Right lobe of liver (tissue), 6 donors: ENCODE data around the gene VPS13A. TPM values are rescaled to one million over a fixed set of nuclear protein-coding genes. Genes with fewer than 3 reads are reported as not detected.
"Not testable (repeated sequence)": the region's sequence is repeated elsewhere in the genome, so short reads cannot be mapped to it uniquely, and the experiment has no call there.

Experiments used
- ATAC-seq, 4 donors: fragments of 200-7000 bp; cut with Tn5 transposase; one replicate each; pipeline ENCODE4 v1.9.1; 2020; ENCODE audit warnings: mild to moderate bottlenecking in 4 of 4, moderate library complexity in 4 of 4
- DNase-seq, 3 donors: peaks; one replicate each; pipeline ENCODE4 v3.0.0-alpha.2; 2020
- H3K27ac ChIP-seq, 3 donors: fragments of 200-600 bp; one replicate each; pipeline ENCODE4 v1.8.0; 2022
- H3K27me3 ChIP-seq, 2 donors: fragments of 200-600 bp; one replicate each; pipeline ENCODE4 v1.8.0; 2022
- H3K36me3 ChIP-seq, 4 donors: fragments of 200-600 bp; sonication (generic) in 1 of 4; one replicate each; pipeline versions ENCODE4 v1.5.1 to v1.8.0; 2017 to 2022; ENCODE audit warnings: control low read depth in 1 of 4
- H3K4me1 ChIP-seq, 4 donors: fragments of 200-600 bp; sonication (generic) in 1 of 4; one replicate each; pipeline versions ENCODE4 v1.5.1 to v1.8.0; 2017 to 2022; ENCODE audit warnings: control low read depth in 1 of 4
- H3K4me3 ChIP-seq, 3 donors: fragments of 200-600 bp; one replicate each; pipeline ENCODE4 v1.8.0; 2022
- H3K9me3 ChIP-seq, 4 donors: fragments of 200-600 bp; sonication (generic) in 1 of 4; one replicate each; pipeline versions ENCODE4 v1.5.1 to v1.8.0; 2017 to 2022; ENCODE audit warnings: control low read depth in 1 of 4
- POLR2A ChIP-seq: fragments of 450-650 bp; IDR thresholded peaks from one replicate; pipeline ENCODE4 v1.6.1; 2017; ENCODE audit warnings: antibody characterized with exemption, mild to moderate bottlenecking
- WGBS: methylation state at CpG from one replicate; pipeline ENCODE4 v1.1.6; 2018; ENCODE audit warnings: low coverage, low lambda C conversion rate; ENCODE audit not compliant: insufficient coverage; ENCODE audit errors: missing lambda C conversion rate; 5-methylcytosine and 5-hydroxymethylcytosine counted together
- intact Hi-C, 2 donors: fragments of 100-400 bp; cut with DNase I; formaldehyde crosslinking; loops; one replicate each; pipeline versions ENCODE4 v1.11.2 to v1.14.1; 2022
- total RNA-seq, 6 experiments: library from RNA; depleted of rRNA in 2 of 6; stranded (reverse); fragments of >200 nt in 2 of 6; fragmentation: NEBNext Ultra II Directional in 3 of 6; extraction: Animal tissue kit (Norgen Biotek cat#: 25700) in 3 of 6; gene quantifications; one replicate each; pipeline versions ENCODE4 v1.1.0 to v1.2.4, GENCODE V29; 2016 to 2023
- TF ChIP-seq, protein P1 (sequence below), 4 donors: fragments of 200-600 bp in 3 of 4; fragments of 450-650 bp in 1 of 4; IDR thresholded peaks; one replicate each; pipeline versions ENCODE4 v1.5.1 to v1.8.0; 2016 to 2022; ENCODE audit warnings: antibody characterized with exemption in 4 of 4, mild to moderate bottlenecking in 2 of 4
- donor health status: DM: no; HTN: yes; CAD: no.
- donor health status: DM: no; HTN: no; CAD: no.
- donor health status: DM: no; HTN: no; CAD: no.
- donor health status: DM: no; HTN: yes; CAD: no.
- donor health status: DM: no; HTN: yes; CAD: no.

VPS13A gene
- total RNA-seq, 6 experiments from 2014 or later: 13.1 to 26.5 (median 20.0) TPM

DNA sequence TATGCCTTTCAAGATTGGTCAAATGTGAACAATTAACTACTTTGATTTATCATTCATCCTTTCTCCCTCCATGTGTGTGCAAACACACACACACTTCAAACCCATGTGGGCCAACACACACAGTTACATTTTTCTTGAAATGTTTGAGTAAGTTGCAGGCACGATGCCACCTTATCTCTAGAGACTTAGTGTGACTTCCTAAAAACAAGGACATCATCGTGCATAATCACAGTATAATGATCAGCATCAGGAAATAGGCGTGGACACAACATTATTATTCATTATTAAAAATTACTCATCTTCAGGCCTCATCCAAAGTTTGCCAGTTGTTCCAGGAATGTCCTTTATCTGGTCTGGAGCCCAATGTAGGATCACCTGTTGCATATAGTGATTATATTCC, 261.3 kb downstream of the VPS13A start:
- Histone ChIP-seq H3K9me3 (no peaks in the 10 kb centered on the region), H3K4me1 (no peaks in the 10 kb centered on the region), H3K27me3 (no peaks in the 10 kb centered on the region), H3K36me3 (no peaks in the 10 kb centered on the region), H3K27ac (no peak overlapping the region), H3K4me3 (no peak overlapping the region)
- TF ChIP-seq, protein P1, sequence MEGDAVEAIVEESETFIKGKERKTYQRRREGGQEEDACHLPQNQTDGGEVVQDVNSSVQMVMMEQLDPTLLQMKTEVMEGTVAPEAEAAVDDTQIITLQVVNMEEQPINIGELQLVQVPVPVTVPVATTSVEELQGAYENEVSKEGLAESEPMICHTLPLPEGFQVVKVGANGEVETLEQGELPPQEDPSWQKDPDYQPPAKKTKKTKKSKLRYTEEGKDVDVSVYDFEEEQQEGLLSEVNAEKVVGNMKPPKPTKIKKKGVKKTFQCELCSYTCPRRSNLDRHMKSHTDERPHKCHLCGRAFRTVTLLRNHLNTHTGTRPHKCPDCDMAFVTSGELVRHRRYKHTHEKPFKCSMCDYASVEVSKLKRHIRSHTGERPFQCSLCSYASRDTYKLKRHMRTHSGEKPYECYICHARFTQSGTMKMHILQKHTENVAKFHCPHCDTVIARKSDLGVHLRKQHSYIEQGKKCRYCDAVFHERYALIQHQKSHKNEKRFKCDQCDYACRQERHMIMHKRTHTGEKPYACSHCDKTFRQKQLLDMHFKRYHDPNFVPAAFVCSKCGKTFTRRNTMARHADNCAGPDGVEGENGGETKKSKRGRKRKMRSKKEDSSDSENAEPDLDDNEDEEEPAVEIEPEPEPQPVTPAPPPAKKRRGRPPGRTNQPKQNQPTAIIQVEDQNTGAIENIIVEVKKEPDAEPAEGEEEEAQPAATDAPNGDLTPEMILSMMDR (IDR thresholded peaks at IDR 0.05): no peak
- TF ChIP-seq POLR2A: no peak
- ATAC-seq: peak in 2 of 4 donors; percentile 32 to 61
- DNase-seq: no peak
- intact Hi-C loops: no loop called here
- WGBS: 38% methylated on average over 3 of the region's 3 CpGs

DNA sequence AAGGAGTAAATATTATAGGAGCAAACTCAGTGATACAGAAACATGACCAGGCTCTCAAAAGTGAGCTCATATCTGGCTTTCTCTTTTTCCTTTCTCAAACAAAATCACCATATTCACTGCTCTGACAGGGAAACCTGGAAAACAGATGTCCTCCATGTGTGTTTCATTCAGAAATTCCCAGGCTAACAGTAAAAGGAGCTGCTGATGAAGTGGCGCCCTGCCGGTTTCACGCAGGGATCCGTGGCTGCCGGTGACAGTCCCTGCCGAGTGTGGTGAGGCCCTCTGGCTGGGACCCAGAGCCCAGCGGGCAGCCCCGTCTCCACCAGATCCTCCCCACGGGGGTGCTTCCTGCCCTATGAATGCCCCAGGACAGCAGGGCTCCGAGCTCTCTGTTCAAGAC, 262.7 kb downstream of the VPS13A start:
- DNase-seq: no peak

DNA sequence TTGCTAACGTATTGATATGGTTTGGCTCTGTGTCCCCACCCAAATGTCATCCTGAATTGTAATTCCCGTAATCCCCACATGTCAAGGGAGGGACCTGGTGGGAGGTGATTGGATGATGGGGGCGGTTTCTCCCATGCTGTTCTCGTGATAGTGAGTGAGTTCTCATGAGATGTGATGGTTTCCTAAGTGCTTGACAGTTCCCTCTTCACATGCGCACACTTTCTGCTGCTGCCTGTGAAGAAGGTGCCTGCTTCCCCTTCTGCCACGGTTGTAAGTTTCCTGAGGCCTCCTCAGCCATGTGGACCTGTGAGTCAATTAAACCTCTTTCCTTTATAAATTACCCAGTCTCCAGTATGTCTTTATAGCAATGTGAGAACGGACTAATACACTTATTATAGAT, 263.8 kb downstream of the VPS13A start:
- 68% methylated on average over 6 of the region's 7 CpGs for WGBS
- H3K9me3 ChIP-seq, H3K27ac ChIP-seq, intact Hi-C loops, H3K36me3 ChIP-seq, H3K27me3 ChIP-seq, ATAC-seq, DNase-seq, H3K4me3 ChIP-seq, H3K4me1 ChIP-seq: not testable (repeated sequence)

More for the DNA sequence above, 262.7 kb downstream of the VPS13A start:
- no peak for TF ChIP-seq POLR2A
- Histone ChIP-seq H3K27me3 (no peaks in the 10 kb centered on the region), H3K27ac (no peak overlapping the region), H3K4me3 (no peak overlapping the region), H3K9me3 (no peaks in the 10 kb centered on the region), H3K4me1 (no peaks in the 10 kb centered on the region), H3K36me3 (no peaks in the 10 kb centered on the region)
- peak in 2 of 4 donors; percentile 23 to 48 for ATAC-seq
- intact Hi-C loops: no loop called here
- WGBS: 46% methylated on average over 7 of the region's 10 CpGs

DNA sequence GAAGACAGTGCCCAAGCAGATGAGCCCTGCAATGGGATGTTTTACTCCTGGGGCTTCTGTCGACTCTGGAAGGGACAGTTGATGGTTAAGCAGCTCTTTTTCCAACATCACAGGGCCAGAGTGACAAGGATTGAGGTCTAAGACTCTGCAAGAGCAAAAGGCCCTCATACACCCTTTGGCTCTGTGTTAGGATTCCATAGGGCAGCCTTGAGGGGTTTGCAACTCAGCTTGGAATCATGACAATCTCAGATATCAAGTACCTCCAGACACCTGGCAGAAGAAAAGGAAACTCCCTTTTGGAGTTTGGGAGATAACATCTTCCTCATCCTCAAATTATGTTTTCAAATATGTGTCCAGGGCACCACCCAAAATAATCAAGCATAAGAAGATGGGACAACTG, 265.1 kb downstream of the VPS13A start:
- no peaks in the 10 kb centered on the region for H3K9me3 ChIP-seq

DNA sequence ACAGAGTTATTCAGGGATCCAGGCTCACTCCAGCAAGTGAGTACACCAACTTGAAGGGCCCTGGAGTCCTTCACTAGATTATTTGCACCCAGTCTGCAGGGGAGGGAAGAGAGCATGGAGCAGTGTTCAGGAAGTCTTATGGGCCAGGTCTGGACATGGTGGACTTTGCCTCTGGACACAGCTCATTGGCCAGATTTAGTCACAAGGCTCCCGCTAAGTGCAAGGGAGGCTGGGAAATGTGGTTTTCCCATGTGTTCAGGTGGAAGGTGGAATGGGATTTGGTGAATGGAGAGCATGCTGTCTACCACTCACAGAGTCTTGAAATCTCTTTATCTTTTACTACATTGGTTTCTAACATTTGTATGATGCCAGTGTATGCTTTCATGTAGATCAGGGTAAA, 270.3 kb downstream of the VPS13A start:
- H3K27ac ChIP-seq: no peak overlapping the region
- no peaks in the 10 kb centered on the region for H3K27me3 ChIP-seq
- no peaks in the 10 kb centered on the region for H3K4me1 ChIP-seq
- ATAC-seq (no peak), DNase-seq (no peak)
- no CpG with 5 or more reads among the region's 1 CpG for WGBS
- no peaks in the 10 kb centered on the region for H3K9me3 ChIP-seq
- intact Hi-C loops: no loop called here
- no peak overlapping the region for H3K4me3 ChIP-seq
- no peak for TF ChIP-seq POLR2A
- TF ChIP-seq, protein P1 (IDR thresholded peaks at IDR 0.05): no peak
- H3K36me3 ChIP-seq: no peaks in the 10 kb centered on the region

More for the DNA sequence above, 265.1 kb downstream of the VPS13A start:
- Histone ChIP-seq H3K4me3 (no peak overlapping the region), H3K27ac (no peak overlapping the region), H3K36me3 (no peaks in the 10 kb centered on the region), H3K27me3 (no peaks in the 10 kb centered on the region), H3K4me1 (no peaks in the 10 kb centered on the region)
- ATAC-seq (no peak), DNase-seq (no peak)
- intact Hi-C loops: no loop called here
- whole genome bisulfite sequencing: 83% methylated on average over 1 of the region's 1 CpG
- no peak for TF ChIP-seq POLR2A
- TF ChIP-seq, protein P1 (IDR thresholded peaks at IDR 0.05): no peak
